Adrenal gland (tissue), 12 donors: ENCODE data around the gene ATP1B1. TPM values are rescaled to one million over a fixed set of nuclear protein-coding genes. Genes with fewer than 3 reads are reported as not detected.
A peak's percentile ranks its signal among the peaks of the same experiment; 100 is the strongest.

Source experiments
- DNase-seq, 7 donors: peaks; one replicate each; pipeline ENCODE4 v3.0.0-alpha.2; 2019 to 2020
- H3K27ac ChIP-seq, 5 donors: fragments of 200-600 bp; sonication (generic) in 4 of 5; 1 replicate in 3 of 5; 2 replicates in 2 of 5; pipeline versions ENCODE4 v1.5.1 to v1.8.0; 2016 to 2020; ENCODE audit warnings: mild to moderate bottlenecking in 1 of 5
- H3K27me3 ChIP-seq: fragments of 200-600 bp; 2 replicates; pipeline ENCODE4 v1.8.0; 2021
- H3K36me3 ChIP-seq, 2 donors: fragments of 200-600 bp; replicated peaks in 1 of 2; 1 replicate in 1 of 2; 2 replicates in 1 of 2; pipeline versions ENCODE4 v1.5.1 to v1.8.0; 2018 to 2022
- H3K4me1 ChIP-seq, 2 donors: fragments of 200-600 bp; replicated peaks in 1 of 2; 1 replicate in 1 of 2; 2 replicates in 1 of 2; pipeline versions ENCODE4 v1.5.1 to v1.8.0; 2018 to 2021
- H3K4me3 ChIP-seq, 4 donors: fragments of 200-600 bp; sonication (generic) in 3 of 4; one replicate each; pipeline ENCODE4 v1.5.1; 2016 to 2018
- H3K9me3 ChIP-seq, 3 donors: fragments of 200-600 bp; sonication (generic) in 1 of 3; replicated peaks in 1 of 3; 1 replicate in 2 of 3; 2 replicates in 1 of 3; pipeline versions ENCODE4 v1.5.1 to v1.8.0; 2016 to 2021
- POLR2A ChIP-seq, 2 donors: fragments of 450-650 bp; IDR thresholded peaks; one replicate each; pipeline ENCODE4 v1.6.1; 2017; ENCODE audit warnings: antibody characterized with exemption in 2 of 2, mild to moderate bottlenecking in 2 of 2, moderate library complexity in 1 of 2
- WGBS, 4 donors: extraction: QIAGEN DNeasy Blood & Tissue Kit in 2 of 4; methylation state at CpG; one replicate each; pipeline versions ENCODE4 v1.1.5 to v1.1.7; 2013 to 2017; 5-methylcytosine and 5-hydroxymethylcytosine counted together
- intact Hi-C, 2 donors: fragments of 100-400 bp; cut with DNase I; formaldehyde crosslinking; loops; one replicate each; pipeline versions ENCODE4 v1.14.1 to v1.15.0; 2022 to 2023
- polyA plus RNA-seq, 3 donors: library from polyadenylated mRNA; stranded (reverse); fragments of 200-250 nt in 2 of 3; fragments of 350-450 nt in 1 of 3; fragmentation: Illumina TruSeq in 1 of 3; extraction: RNeasy Lipid Tissue Mini Kit (QIAGEN cat#74804) in 1 of 3; gene quantifications; one replicate each; pipeline ENCODE4 v1.2.3, GENCODE V29; 2013 to 2014
- total RNA-seq, 9 donors: library from RNA; depleted of rRNA in 4 of 9; stranded (reverse); fragments of >200 nt in 4 of 9; fragments of 120-200 nt in 1 of 9; fragmentation: NEBNext Ultra II Directional in 1 of 9; extraction: Animal tissue kit (Norgen Biotek cat#: 25700) in 1 of 9; gene quantifications; one replicate each; pipeline versions ENCODE4 v1.1.0 to v1.2.4, GENCODE V29; 2013 to 2023
- TF ChIP-seq, protein P1 (sequence below), 6 experiments: fragments of 450-650 bp in 4 of 6; fragments of 200-600 bp in 2 of 6; sonication (generic) in 1 of 6; IDR thresholded peaks; 1 replicate in 5 of 6; 2 replicates in 1 of 6; pipeline versions ENCODE4 v1.5.1 to v1.8.0; 2016 to 2021; ENCODE audit warnings: antibody characterized with exemption in 6 of 6, mild to moderate bottlenecking in 2 of 6, moderate library complexity in 1 of 6
- donor health status: healthy with polysubstance abuse.
- donor health status: Bipolar disorder and iron deficiency.
- donor health status: DM: yes; HTN: yes; CAD: no.
- donor health status: DM: no; HTN: no; CAD: no.
- donor health status: DM: no; HTN: no; CAD: no.
- donor health status: DM: yes; HTN: yes; CAD: no.

Gene ATP1B1
- total and polyA plus RNA-seq, 12 donors = 51.4 to 187 (median 136) TPM

DNA sequence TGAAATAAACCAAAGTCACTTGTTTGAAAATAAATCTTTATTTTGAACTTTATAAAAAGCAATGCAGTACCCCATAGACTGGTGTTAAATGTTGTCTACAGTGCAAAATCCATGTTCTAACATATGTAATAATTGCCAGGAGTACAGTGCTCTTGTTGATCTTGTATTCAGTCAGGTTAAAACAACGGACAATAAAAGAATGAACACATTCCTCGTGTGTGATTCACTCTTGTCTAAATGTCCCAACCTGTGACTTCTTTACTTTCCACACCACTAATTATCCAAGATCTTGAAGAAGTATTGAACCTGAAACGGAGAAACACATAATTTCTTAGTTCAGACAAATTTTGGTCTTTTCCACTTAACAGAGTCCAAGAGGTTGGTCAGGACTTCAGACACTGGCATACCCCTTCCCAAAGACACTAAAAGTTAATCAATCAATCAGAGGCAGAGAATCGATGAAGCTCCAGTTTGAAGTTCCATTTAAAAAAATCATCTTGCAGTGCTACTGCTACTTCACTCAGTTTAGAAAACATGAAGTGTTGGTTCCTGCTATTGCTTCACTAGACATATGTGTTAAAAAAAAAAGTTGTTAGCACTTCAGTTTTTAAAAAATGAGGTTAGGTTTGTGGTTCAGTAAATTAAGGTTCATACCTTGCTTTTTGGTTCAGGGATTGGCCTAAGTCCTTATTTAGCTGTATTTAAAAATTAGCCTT is 26.2 kb downstream of the ATP1B1 start:
- peaks cover 0 to 22% of the 10 kb centered on the region in 2 donors for H3K36me3 ChIP-seq
- no peak for DNase-seq
- H3K4me3 ChIP-seq = no peak overlapping the region
- H3K27ac ChIP-seq = no peak overlapping the region
- TF ChIP-seq, protein P1, sequence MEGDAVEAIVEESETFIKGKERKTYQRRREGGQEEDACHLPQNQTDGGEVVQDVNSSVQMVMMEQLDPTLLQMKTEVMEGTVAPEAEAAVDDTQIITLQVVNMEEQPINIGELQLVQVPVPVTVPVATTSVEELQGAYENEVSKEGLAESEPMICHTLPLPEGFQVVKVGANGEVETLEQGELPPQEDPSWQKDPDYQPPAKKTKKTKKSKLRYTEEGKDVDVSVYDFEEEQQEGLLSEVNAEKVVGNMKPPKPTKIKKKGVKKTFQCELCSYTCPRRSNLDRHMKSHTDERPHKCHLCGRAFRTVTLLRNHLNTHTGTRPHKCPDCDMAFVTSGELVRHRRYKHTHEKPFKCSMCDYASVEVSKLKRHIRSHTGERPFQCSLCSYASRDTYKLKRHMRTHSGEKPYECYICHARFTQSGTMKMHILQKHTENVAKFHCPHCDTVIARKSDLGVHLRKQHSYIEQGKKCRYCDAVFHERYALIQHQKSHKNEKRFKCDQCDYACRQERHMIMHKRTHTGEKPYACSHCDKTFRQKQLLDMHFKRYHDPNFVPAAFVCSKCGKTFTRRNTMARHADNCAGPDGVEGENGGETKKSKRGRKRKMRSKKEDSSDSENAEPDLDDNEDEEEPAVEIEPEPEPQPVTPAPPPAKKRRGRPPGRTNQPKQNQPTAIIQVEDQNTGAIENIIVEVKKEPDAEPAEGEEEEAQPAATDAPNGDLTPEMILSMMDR (IDR thresholded peaks at IDR 0.05) = no peak
- TF ChIP-seq POLR2A (IDR thresholded peaks at IDR 0.05) = no peak
- intact Hi-C loops = no loop called here
- WGBS, 4 donors = 75 to 85% (median 80%) methylated on average over 4 of the region's 4 CpGs
- H3K4me1 ChIP-seq = peaks cover 3 to 28% of the 10 kb centered on the region in 2 donors
- no peaks in the 10 kb centered on the region for H3K27me3 ChIP-seq
- no peaks in the 10 kb centered on the region for H3K9me3 ChIP-seq

DNA sequence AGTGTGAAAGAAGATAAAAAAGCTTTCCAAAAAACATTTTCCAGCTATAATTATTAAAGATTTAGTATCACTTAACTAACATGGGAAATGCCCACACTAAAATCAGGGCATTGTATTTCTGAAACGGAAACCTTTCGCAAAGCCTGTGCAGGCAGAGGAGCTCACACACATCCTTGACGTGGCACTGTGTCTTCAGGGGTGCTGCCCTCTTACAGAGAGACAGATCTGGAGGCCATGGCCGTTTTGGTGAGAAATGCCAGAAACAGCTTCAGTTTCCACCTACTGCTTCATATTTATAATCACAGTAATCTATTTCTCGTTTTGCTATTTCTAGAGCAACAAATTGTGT is 26.7 kb downstream of the ATP1B1 start:
- WGBS, 4 donors = 72 to 81% (median 76%) methylated on average over 5 of the region's 5 CpGs
- H3K27me3 ChIP-seq = no peaks in the 10 kb centered on the region
- H3K36me3 ChIP-seq = peaks cover 0 to 17% of the 10 kb centered on the region in 2 donors
- no peak overlapping the region for H3K4me3 ChIP-seq
- no peaks in the 10 kb centered on the region for H3K9me3 ChIP-seq
- TF ChIP-seq POLR2A (IDR thresholded peaks at IDR 0.05) = no peak
- TF ChIP-seq, protein P1 (IDR thresholded peaks at IDR 0.05) = no peak
- DNase-seq = no peak
- H3K27ac ChIP-seq = no peak overlapping the region
- intact Hi-C loops = no loop called here
- peaks cover 3 to 28% of the 10 kb centered on the region in 2 donors for H3K4me1 ChIP-seq

DNA sequence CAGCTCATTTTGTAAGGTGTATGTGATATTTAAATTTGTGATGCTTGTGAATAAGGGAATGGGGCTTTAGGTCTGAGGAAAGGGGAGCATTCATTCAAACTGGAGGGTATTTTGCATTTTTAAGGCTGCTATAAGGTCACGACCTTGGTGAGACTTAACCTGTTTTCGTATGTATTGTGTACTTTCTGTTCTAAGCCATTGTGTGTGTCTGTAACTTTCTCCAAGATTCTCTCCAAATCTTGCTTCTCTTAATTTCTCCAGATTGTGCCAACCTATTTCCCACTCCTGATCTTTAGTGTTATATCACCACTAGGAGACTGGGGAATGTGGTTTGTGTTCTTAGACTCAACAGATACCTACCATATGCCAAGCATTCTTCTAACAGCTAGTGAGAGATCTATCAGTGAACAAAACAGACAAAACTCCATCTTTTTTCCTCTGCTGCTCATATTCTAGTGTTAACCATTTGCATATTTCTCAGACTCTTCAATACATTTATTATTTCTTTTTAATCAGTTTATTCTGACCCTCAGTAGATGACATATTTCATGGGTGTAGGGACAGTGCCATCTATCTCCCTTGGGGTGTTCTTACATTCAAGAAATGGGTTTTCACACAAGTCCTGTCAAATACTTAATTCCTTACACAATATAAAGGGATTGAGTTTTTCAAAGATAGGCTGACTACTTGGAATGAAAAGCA is 27.5 kb downstream of the ATP1B1 start:
- Histone ChIP-seq H3K4me1 (peaks cover 3 to 27% of the 10 kb centered on the region in 2 donors), H3K9me3 (no peaks in the 10 kb centered on the region), H3K27ac (no peak overlapping the region), H3K27me3 (no peaks in the 10 kb centered on the region), H3K36me3 (peaks cover 0 to 9% of the 10 kb centered on the region in 2 donors), H3K4me3 (no peak overlapping the region)
- TF ChIP-seq POLR2A (IDR thresholded peaks at IDR 0.05) = no peak
- TF ChIP-seq, protein P1 (IDR thresholded peaks at IDR 0.05) = peak in 4 of 6 experiments; percentile 25 to 46 (median 43)
- DNase-seq = no peak
- intact Hi-C loops = no loop called here
- 61 to 71% (median 67%) methylated on average over 2 of the region's 2 CpGs for WGBS, 4 donors

DNA sequence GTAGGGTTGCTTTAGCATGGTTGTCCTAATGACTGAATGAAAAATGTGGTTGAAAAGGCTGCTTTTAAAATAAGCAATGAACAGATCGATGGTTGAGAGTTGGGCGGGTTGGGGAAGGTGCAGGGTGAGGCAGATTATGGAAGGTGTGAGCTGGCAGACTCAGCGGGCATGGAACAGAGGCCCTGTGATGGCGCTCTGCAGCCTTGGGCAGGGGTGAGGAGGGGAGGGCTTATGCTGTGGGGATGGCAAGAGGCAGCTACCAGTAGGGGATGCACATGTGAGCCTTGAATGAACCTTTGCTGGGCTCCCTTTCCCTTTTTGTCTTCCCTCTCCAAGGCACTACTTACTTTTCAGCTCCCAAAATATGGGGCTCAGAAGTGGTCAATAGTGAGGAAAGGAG is 30.9 kb downstream of the ATP1B1 start:
- TF ChIP-seq, protein P1 (IDR thresholded peaks at IDR 0.05) = no peak
- TF ChIP-seq POLR2A (IDR thresholded peaks at IDR 0.05) = no peak
- no peaks in the 10 kb centered on the region for H3K27me3 ChIP-seq
- intact Hi-C loops = no loop called here
- 97 to 99% (median 98%) methylated on average over 4 of the region's 4 CpGs for WGBS, 4 donors
- peaks cover 0 to 15% of the 10 kb centered on the region in 2 donors for H3K4me1 ChIP-seq
- DNase-seq = no peak
- no peak overlapping the region for H3K27ac ChIP-seq
- no peaks in the 10 kb centered on the region for H3K9me3 ChIP-seq
- H3K4me3 ChIP-seq = no peak overlapping the region
- H3K36me3 ChIP-seq = no peaks in the 10 kb centered on the region
